ENCODE measurements around the gene ZER1. TPM values are rescaled to one million over a fixed set of nuclear protein-coding genes. Genes with fewer than 3 reads are reported as not detected.
A peak's percentile ranks its signal among the peaks of the same experiment; 100 is the strongest.

The ZER1 gene
- total RNA-seq = 8.7 and 14.2 TPM in 2 replicates

GRCh38 chr9:128771745-128772519 lies at the start of gene ZER1:
Gene ZER1 (minus strand): TSS chr9:128771927. CDS start chr9:128755565, 16,362 bp downstream.
- peak within 1 kb of the TSS; percentile 89 for H3K4me3 ChIP-seq (ENCODE audit: low read depth, low read length)
- H3K27me3 ChIP-seq (ENCODE audit: control insufficient read depth, insufficient read depth, low read length) = no peaks in the 10 kb centered on the region
- DNase-seq (ENCODE audit: low read depth) (peak; percentile 57), FAIRE-seq (no peak)
- H3K36me3 ChIP-seq (ENCODE audit: control insufficient read depth, insufficient read depth, low read length) = no peaks in the 10 kb centered on the region
- TF ChIP-seq CTCF (IDR thresholded peaks at IDR 0.05; ENCODE audit: insufficient read depth, low read length, severe bottlenecking) = no peak

- peaks cover 30% of the 10 kb centered on the region for H3K36me3 ChIP-seq (ENCODE audit: control insufficient read depth, insufficient read depth, low read length)
- H3K4me3 ChIP-seq (ENCODE audit: low read depth, low read length) = no peak overlapping the region
- DNase-seq (ENCODE audit: low read depth) (no peak), FAIRE-seq (no peak)
- H3K27me3 ChIP-seq (ENCODE audit: control insufficient read depth, insufficient read depth, low read length) = no peaks in the 10 kb centered on the region
- no peak for TF ChIP-seq CTCF (IDR thresholded peaks at IDR 0.05; ENCODE audit: insufficient read depth, low read length, severe bottlenecking)
Observed at GRCh38 chr9:128820665-128821583, 49.2 kb upstream of the ZER1 start.

GRCh38 chr9:128819716-128820664 lies 48.3 kb upstream of the ZER1 start:
- DNase-seq (ENCODE audit: low read depth) = no peak
- FAIRE-seq = no peak
- no peak for TF ChIP-seq CTCF (IDR thresholded peaks at IDR 0.05; ENCODE audit: insufficient read depth, low read length, severe bottlenecking)
- Histone ChIP-seq H3K4me3 (ENCODE audit: low read depth, low read length) (no peak overlapping the region), H3K36me3 (ENCODE audit: control insufficient read depth, insufficient read depth, low read length) (peaks cover 25% of the 10 kb centered on the region), H3K27me3 (ENCODE audit: control insufficient read depth, insufficient read depth, low read length) (no peaks in the 10 kb centered on the region)

- H3K4me3 ChIP-seq (ENCODE audit: low read depth, low read length) = peak overlapping the region; percentile 71
- FAIRE-seq = no peak
- no peak for TF ChIP-seq CTCF (IDR thresholded peaks at IDR 0.05; ENCODE audit: insufficient read depth, low read length, severe bottlenecking)
- DNase-seq (ENCODE audit: low read depth) = no peak
- H3K27me3 ChIP-seq (ENCODE audit: control insufficient read depth, insufficient read depth, low read length) = no peaks in the 10 kb centered on the region
- H3K36me3 ChIP-seq (ENCODE audit: control insufficient read depth, insufficient read depth, low read length) = peaks cover 18% of the 10 kb centered on the region
Observed at GRCh38 chr9:128818839-128819715, 47.4 kb upstream of the ZER1 start.

Data from bronchial epithelial cell (primary cell).